OCI-LY3 (cell line): ENCODE data around the gene SEPTIN10.

Source experiments
- H2AFZ ChIP-seq: fragments of 200-600, 300-600 bp; shearing (Covaris generic); 2 replicates; pipeline ENCODE4 v1.6.0; 2014; ENCODE audit warnings: antibody characterized with exemption, low read depth, low read length
- H3K27ac ChIP-seq: fragments of 200-600, 300-600 bp; sonication (generic); 2 replicates; pipeline ENCODE4 v1.5.1; 2014; ENCODE audit warnings: mild to moderate bottlenecking, low read length, moderate library complexity, mixed read lengths
- H3K27me3 ChIP-seq: fragments of 200-600, 300-600 bp; sonication (generic); 2 replicates; pipeline ENCODE4 v1.6.1; 2014; ENCODE audit warnings: low read depth, low read length, mixed read lengths
- H3K36me3 ChIP-seq: fragments of 200-600, 300-600 bp; sonication (generic); replicated peaks from 2 replicates; pipeline ENCODE3; 2014; ENCODE audit warnings: low read depth, low read length, mixed read lengths
- H3K4me1 ChIP-seq: fragments of 300-600, 200-600 bp; sonication (generic); 2 replicates; pipeline ENCODE4 v1.6.1; 2014; ENCODE audit warnings: low read length, mixed read lengths
- H3K4me2 ChIP-seq: fragments of 200-600, 300-600 bp; sonication (generic); 2 replicates; pipeline ENCODE4 v1.6.1; 2014; ENCODE audit warnings: low read length, mixed read lengths
- H3K4me3 ChIP-seq: fragments of 300-600, 200-600 bp; sonication (generic); 2 replicates; pipeline ENCODE4 v1.5.1; 2014; ENCODE audit warnings: antibody characterized with exemption, mild to moderate bottlenecking, low read length, moderate library complexity
- H3K79me2 ChIP-seq: fragments of 300-600, 200-600 bp; shearing (Covaris generic); 2 replicates; pipeline ENCODE4 v1.6.1; 2014; ENCODE audit warnings: mild to moderate bottlenecking, low read length, mixed read lengths
- H3K9ac ChIP-seq: fragments of 300-600, 200-600 bp; shearing (Covaris generic); 2 replicates; pipeline ENCODE4 v1.6.0; 2014; ENCODE audit warnings: mild to moderate bottlenecking, low read length, moderate library complexity
- H3K9me3 ChIP-seq: fragments of 200-600, 300-600 bp; shearing (Covaris generic); 2 replicates; pipeline ENCODE4 v1.6.1; 2014; ENCODE audit warnings: low read length, mixed read lengths; ENCODE audit not compliant: insufficient read depth
- H4K20me1 ChIP-seq: fragments of 200-600, 300-600 bp; sonication (generic); 2 replicates; pipeline ENCODE4 v1.6.1; 2016; ENCODE audit warnings: low read length, mixed read lengths; ENCODE audit not compliant: insufficient read depth
- EZH2phosphoT487 ChIP-seq: fragments of 200-600 bp; shearing (Covaris generic); IDR thresholded peaks from 2 replicates; pipeline ENCODE4 v1.6.1; 2018; ENCODE audit warnings: antibody characterized with exemption, mixed run types, low read depth
- TF ChIP-seq, protein P1 (sequence below): fragments of 200-600, 300-600 bp; sonication (generic); IDR thresholded peaks from 2 replicates; pipeline ENCODE4 v1.5.1; 2014; ENCODE audit warnings: antibody characterized with exemption, low read length, low read depth

SEPTIN10 gene

GRCh38 chr2:109613081-109613921 is 465 bp downstream of the SEPTIN10 start:
- Histone ChIP-seq H3K27ac (no peak overlapping the region), H3K36me3 (no peaks in the 10 kb centered on the region), H4K20me1 (no peaks in the 10 kb centered on the region), H3K9ac (no peak overlapping the region), H3K27me3 (0 out of 2 replicates have a peak, but pooled peaks cover under 1% of the 10 kb centered on the region), H3K9me3 (no peaks in the 10 kb centered on the region), H3K79me2 (no peaks in the 10 kb centered on the region), H3K4me1 (no peaks in the 10 kb centered on the region), H3K4me3 (no peak overlapping the region), H2AFZ (no peak overlapping the region), H3K4me2 (no peak overlapping the region)
- TF ChIP-seq, protein P1, sequence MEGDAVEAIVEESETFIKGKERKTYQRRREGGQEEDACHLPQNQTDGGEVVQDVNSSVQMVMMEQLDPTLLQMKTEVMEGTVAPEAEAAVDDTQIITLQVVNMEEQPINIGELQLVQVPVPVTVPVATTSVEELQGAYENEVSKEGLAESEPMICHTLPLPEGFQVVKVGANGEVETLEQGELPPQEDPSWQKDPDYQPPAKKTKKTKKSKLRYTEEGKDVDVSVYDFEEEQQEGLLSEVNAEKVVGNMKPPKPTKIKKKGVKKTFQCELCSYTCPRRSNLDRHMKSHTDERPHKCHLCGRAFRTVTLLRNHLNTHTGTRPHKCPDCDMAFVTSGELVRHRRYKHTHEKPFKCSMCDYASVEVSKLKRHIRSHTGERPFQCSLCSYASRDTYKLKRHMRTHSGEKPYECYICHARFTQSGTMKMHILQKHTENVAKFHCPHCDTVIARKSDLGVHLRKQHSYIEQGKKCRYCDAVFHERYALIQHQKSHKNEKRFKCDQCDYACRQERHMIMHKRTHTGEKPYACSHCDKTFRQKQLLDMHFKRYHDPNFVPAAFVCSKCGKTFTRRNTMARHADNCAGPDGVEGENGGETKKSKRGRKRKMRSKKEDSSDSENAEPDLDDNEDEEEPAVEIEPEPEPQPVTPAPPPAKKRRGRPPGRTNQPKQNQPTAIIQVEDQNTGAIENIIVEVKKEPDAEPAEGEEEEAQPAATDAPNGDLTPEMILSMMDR: no peak
- no peak for TF ChIP-seq EZH2phosphoT487

GRCh38 chr2:109611467-109612095 is 2.2 kb downstream of the SEPTIN10 start:
- Histone ChIP-seq H2AFZ (no peak overlapping the region), H3K27me3 (0 out of 2 replicates have a peak, but pooled peaks cover 4% of the 10 kb centered on the region), H3K4me3 (no peak overlapping the region), H3K4me2 (no peak overlapping the region), H3K9ac (no peak overlapping the region), H3K27ac (no peak overlapping the region), H3K9me3 (no peaks in the 10 kb centered on the region), H3K4me1 (no peaks in the 10 kb centered on the region), H3K36me3 (no peaks in the 10 kb centered on the region), H3K79me2 (no peaks in the 10 kb centered on the region), H4K20me1 (no peaks in the 10 kb centered on the region)
- TF ChIP-seq EZH2phosphoT487: no peak
- TF ChIP-seq, protein P1: no peak

DNA sequence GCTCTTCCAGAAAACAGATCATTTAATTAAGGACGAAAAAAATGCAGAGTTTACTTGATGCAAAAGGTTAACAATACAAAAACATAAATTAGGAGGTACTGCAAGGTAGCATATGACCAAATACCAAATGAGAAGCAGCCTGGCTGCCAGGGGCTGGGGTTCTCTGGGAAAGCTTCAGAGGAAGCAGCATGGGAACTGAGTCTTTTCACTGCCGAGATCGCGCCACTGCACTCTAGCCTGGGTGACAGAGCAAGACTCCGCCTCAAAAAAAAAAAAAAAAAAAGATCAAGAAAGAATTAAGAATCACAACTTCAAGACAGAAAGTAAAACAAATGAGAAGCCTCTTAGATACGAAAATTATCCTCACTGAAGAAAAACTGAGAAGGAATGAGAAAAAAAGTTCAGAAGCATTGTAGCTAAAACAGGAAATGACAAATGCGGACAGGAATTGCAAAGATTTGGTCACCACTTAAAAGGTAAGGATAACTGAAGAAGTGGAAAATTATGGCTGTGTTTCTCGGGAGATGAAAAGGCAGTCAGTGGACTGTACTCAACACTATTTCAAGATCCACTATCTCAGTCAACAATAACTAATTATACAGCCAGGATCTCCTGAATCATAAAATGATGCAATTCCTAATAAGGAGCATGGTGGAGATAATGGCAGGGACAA is 4.3 kb downstream of the SEPTIN10 start:
- H3K9me3 ChIP-seq: no peaks in the 10 kb centered on the region
- no peak overlapping the region for H3K4me3 ChIP-seq
- H3K27me3 ChIP-seq: peaks cover 7% of the 10 kb centered on the region; the same call in 1 of the 2 replicates
- no peaks in the 10 kb centered on the region for H3K4me1 ChIP-seq
- TF ChIP-seq EZH2phosphoT487: no peak
- TF ChIP-seq, protein P1: no peak
- H3K9ac ChIP-seq: no peak overlapping the region
- H2AFZ ChIP-seq: no peak overlapping the region
- no peak overlapping the region for H3K4me2 ChIP-seq
- no peaks in the 10 kb centered on the region for H3K79me2 ChIP-seq
- H3K36me3 ChIP-seq: no peaks in the 10 kb centered on the region
- no peak overlapping the region for H3K27ac ChIP-seq
- H4K20me1 ChIP-seq: no peaks in the 10 kb centered on the region

GRCh38 chr2:109607766-109608165 is 6.0 kb downstream of the SEPTIN10 start:
- no peak overlapping the region for H3K4me2 ChIP-seq
- no peak overlapping the region for H2AFZ ChIP-seq
- H3K9me3 ChIP-seq: no peaks in the 10 kb centered on the region
- H4K20me1 ChIP-seq: no peaks in the 10 kb centered on the region
- no peaks in the 10 kb centered on the region for H3K36me3 ChIP-seq
- no peak overlapping the region for H3K9ac ChIP-seq
- H3K4me3 ChIP-seq: no peak overlapping the region
- H3K4me1 ChIP-seq: no peaks in the 10 kb centered on the region
- H3K27me3 ChIP-seq: peaks cover 7% of the 10 kb centered on the region; the same call in 1 of the 2 replicates
- no peak for TF ChIP-seq EZH2phosphoT487
- TF ChIP-seq, protein P1: no peak
- no peaks in the 10 kb centered on the region for H3K79me2 ChIP-seq
- H3K27ac ChIP-seq: no peak overlapping the region
